ENCODE measurements around the gene WRAP73.

GRCh38 chr1:3599816-3600215 is 50.1 kb downstream of the WRAP73 start:
- no peak for TF ChIP-seq CTCF (IDR thresholded peaks at IDR 0.05)
- no peak for TF ChIP-seq POLR2AphosphoS5 (IDR thresholded peaks at IDR 0.05)
- no peak for TF ChIP-seq POLR2A (IDR thresholded peaks at IDR 0.05)
